ENCODE data around the gene ARL13B.
A peak's percentile ranks its signal among the peaks of the same experiment; 100 is the strongest.
"Not testable (repeated sequence)": the region's sequence is repeated elsewhere in the genome, so short reads cannot be mapped to it uniquely, and the experiment has no call there.

Gene ARL13B

GRCh38 chr3:93979850-93980676 lies at the start of gene ARL13B:
ARL13B (plus strand) TSS chr3:93980155; CDS start chr3:93980424, 269 bp downstream.
- peak; percentile 77 to 88 (median 85) for DNase-seq (ENCODE audit: low read depth in 4 of 4, low spot score in 1 of 4)

GRCh38 chr3:93931597-93932229 lies 48.2 kb upstream of the ARL13B start:
- DNase-seq (ENCODE audit: low read depth in 4 of 4, low spot score in 1 of 4): no peak

- no peak for DNase-seq (ENCODE audit: low read depth in 4 of 4, low spot score in 1 of 4)
These were observed 45.4 kb upstream of the ARL13B start for GRCh38 chr3:93934366-93935046.

GRCh38 chr3:93936549-93936948 lies 43.4 kb upstream of the ARL13B start:
- no peak for DNase-seq (ENCODE audit: low read depth in 4 of 4, low spot score in 1 of 4)

- DNase-seq (ENCODE audit: low read depth in 4 of 4, low spot score in 1 of 4): not testable (repeated sequence)
These were observed 42.5 kb upstream of the ARL13B start for GRCh38 chr3:93937485-93937884.

- not testable (repeated sequence) for DNase-seq (ENCODE audit: low read depth in 4 of 4, low spot score in 1 of 4)
These were observed 30.0 kb upstream of the ARL13B start for GRCh38 chr3:93949958-93950357.

GRCh38 chr3:93961026-93961425 lies 18.9 kb upstream of the ARL13B start:
- no peak for DNase-seq (ENCODE audit: low read depth in 4 of 4, low spot score in 1 of 4)

GRCh38 chr3:93961489-93961888 lies 18.5 kb upstream of the ARL13B start:
- DNase-seq (ENCODE audit: low read depth in 4 of 4, low spot score in 1 of 4): no peak

GRCh38 chr3:93962798-93963197 lies 17.2 kb upstream of the ARL13B start:
- no peak for DNase-seq (ENCODE audit: low read depth in 4 of 4, low spot score in 1 of 4)

GRCh38 chr3:93965106-93965505 lies 14.8 kb upstream of the ARL13B start:
- not testable (repeated sequence) for DNase-seq (ENCODE audit: low read depth in 4 of 4, low spot score in 1 of 4)

GRCh38 chr3:93969443-93969842 lies 10.5 kb upstream of the ARL13B start:
- DNase-seq (ENCODE audit: low read depth in 4 of 4, low spot score in 1 of 4): no peak

- DNase-seq (ENCODE audit: low read depth in 4 of 4, low spot score in 1 of 4): no peak
These were observed 10.0 kb upstream of the ARL13B start for GRCh38 chr3:93969997-93970396.

- DNase-seq (ENCODE audit: low read depth in 4 of 4, low spot score in 1 of 4): peak in 2 of 4 experiments; percentile 8 to 31
These were observed 6.5 kb upstream of the ARL13B start, which contains the start of gene PROS1 for GRCh38 chr3:93973131-93974126. PROS1 (minus strand) TSS chr3:93973896; CDS start chr3:93973749, 147 bp downstream.

GRCh38 chr3:93981649-93982048 lies 1.7 kb downstream of the ARL13B start:
- no peak for DNase-seq (ENCODE audit: low read depth in 4 of 4, low spot score in 1 of 4)

GRCh38 chr3:93983408-93983807 lies 3.5 kb downstream of the ARL13B start:
- no peak for DNase-seq (ENCODE audit: low read depth in 4 of 4, low spot score in 1 of 4)

GRCh38 chr3:93984618-93985017 lies 4.7 kb downstream of the ARL13B start:
- no peak for DNase-seq (ENCODE audit: low read depth in 4 of 4, low spot score in 1 of 4)

GRCh38 chr3:93988283-93988682 lies 8.3 kb downstream of the ARL13B start:
- no peak for DNase-seq (ENCODE audit: low read depth in 4 of 4, low spot score in 1 of 4)

- no peak for DNase-seq (ENCODE audit: low read depth in 4 of 4, low spot score in 1 of 4)
These were observed 8.8 kb downstream of the ARL13B start for GRCh38 chr3:93988764-93989163.

GRCh38 chr3:93989241-93989640 lies 9.3 kb downstream of the ARL13B start:
- DNase-seq (ENCODE audit: low read depth in 4 of 4, low spot score in 1 of 4): no peak

- DNase-seq (ENCODE audit: low read depth in 4 of 4, low spot score in 1 of 4): no peak
These were observed 11.7 kb downstream of the ARL13B start for GRCh38 chr3:93991631-93992030.

GRCh38 chr3:93992207-93992606 lies 12.3 kb downstream of the ARL13B start:
- DNase-seq (ENCODE audit: low read depth in 4 of 4, low spot score in 1 of 4): no peak

Measured in stimulated activated CD4-positive, alpha-beta T cell treated with anti-CD3 and anti-CD28 coated beads, Interleukin-1b, Interleukin-23, amount 100 ng/mL, for 24 hours (primary cell).